HepG2 (cell line): ENCODE measurements around the gene FAM43B. TPM values are rescaled to one million over a fixed set of nuclear protein-coding genes. Genes with fewer than 3 reads are reported as not detected.

ENCODE experiments used
- AKAP8 ChIP-seq: sonication (generic); formaldehyde crosslinking; IDR thresholded peaks from 2 replicates; pipeline ENCODE4 v1.5.1; 2020; ENCODE audit warnings: mild to moderate bottlenecking, missing genetic modification reagents
- ATF3 ChIP-seq: sonication (generic); formaldehyde crosslinking; IDR thresholded peaks from 2 replicates; pipeline ENCODE4 v1.4.0; 2020; ENCODE audit warnings: missing genetic modification reagents
- BCLAF1 ChIP-seq: fragments of 450-650 bp; IDR thresholded peaks from 2 replicates; pipeline ENCODE4 v1.6.1; 2017; ENCODE audit warnings: mild to moderate bottlenecking
- FOXK1 ChIP-seq: sonication (generic); formaldehyde crosslinking; IDR thresholded peaks from 2 replicates; pipeline ENCODE4 v1.4.0; 2020; ENCODE audit warnings: low read depth, missing genetic modification reagents, borderline replicate concordance
- GFI1 ChIP-seq: sonication (generic); formaldehyde crosslinking; IDR thresholded peaks from 2 replicates; pipeline ENCODE4 v1.5.0; 2020; ENCODE audit warnings: missing genetic modification reagents, mild to moderate bottlenecking, borderline replicate concordance
- NFE2L1 ChIP-seq: sonication (generic); formaldehyde crosslinking; IDR thresholded peaks from 2 replicates; pipeline ENCODE4 v1.4.0; 2020; ENCODE audit warnings: missing genetic modification reagents, mild to moderate bottlenecking, borderline replicate concordance
- POGK ChIP-seq: sonication (generic); formaldehyde crosslinking; conservative IDR thresholded peaks from 2 replicates; pipeline ENCODE4 v1.8.0; 2022; ENCODE audit warnings: mild to moderate bottlenecking, moderate library complexity, missing genetic modification reagents
- RARA ChIP-seq: IDR thresholded peaks from 2 replicates; pipeline ENCODE4 v1.6.1; 2016; ENCODE audit warnings: missing genetic modification reagents, missing compliant biosample characterization
- SALL1 ChIP-seq: sonication (generic); formaldehyde crosslinking; IDR thresholded peaks from 2 replicates; pipeline ENCODE4 v1.8.0; 2022; ENCODE audit warnings: mild to moderate bottlenecking, missing genetic modification reagents
- TOPORS ChIP-seq: sonication (generic); formaldehyde crosslinking; IDR thresholded peaks from 2 replicates; pipeline ENCODE4 v1.8.0; 2023; ENCODE audit warnings: mild to moderate bottlenecking, missing genetic modification reagents
- ZNF326 ChIP-seq: sonication (generic); formaldehyde crosslinking; IDR thresholded peaks from 2 replicates; pipeline ENCODE4 v1.4.0; 2020; ENCODE audit warnings: missing genetic modification reagents, borderline replicate concordance
- ZNF331 ChIP-seq: sonication (generic); formaldehyde crosslinking; IDR thresholded peaks from 2 replicates; pipeline ENCODE4 v1.4.0; 2020; ENCODE audit warnings: missing genetic modification reagents
- ZNF766 ChIP-seq: sonication (generic); formaldehyde crosslinking; IDR thresholded peaks from 2 replicates; pipeline ENCODE4 v1.5.0; 2020; ENCODE audit warnings: missing genetic modification reagents, borderline replicate concordance
- polyA plus RNA-seq, 8 experiments: library from polyadenylated mRNA; depleted of rRNA in 3 of 8; stranded (reverse) in 7 of 8; unstranded in 1 of 8; fragments of >200 nt; fragmentation: Illumina TruSeq in 4 of 8; extraction: Trizol in 4 of 8; gene quantifications; 2 replicates each; pipeline versions ENCODE4 v1.2.1 to v1.2.3, GENCODE V29; 2011 to 2016; ENCODE audit warnings: low read depth in 4 of 8, missing spikeins in 1 of 8, mixed read lengths in 1 of 8; ENCODE audit not compliant: insufficient read depth in 1 of 8
- total RNA-seq, 5 experiments: library from RNA; depleted of rRNA; stranded (reverse); fragments of >200 nt; fragmentation: Illumina TruSeq; extraction: Trizol; gene quantifications; 2 replicates each; pipeline ENCODE4 v1.2.3, GENCODE V29; 2016; ENCODE audit warnings: low read depth in 1 of 5
- TF ChIP-seq, protein P1 (sequence below): sonication (generic); formaldehyde crosslinking; IDR thresholded peaks from 2 replicates; pipeline ENCODE4 v1.5.0; 2020; ENCODE audit warnings: mild to moderate bottlenecking, missing genetic modification reagents
- TF ChIP-seq, protein P2 (sequence below), 2 experiments: sonication (generic) in 1 of 2; formaldehyde crosslinking in 1 of 2; IDR thresholded peaks; 2 replicates each; pipeline versions ENCODE4 v1.4.0 to v1.6.1; 2016 to 2020; ENCODE audit warnings: borderline replicate concordance in 1 of 2, low read depth in 1 of 2, mild to moderate bottlenecking in 1 of 2, missing genetic modification reagents in 1 of 2

FAM43B gene
- total and polyA plus RNA-seq, 2 of the 13 experiments (the other 11 are each of a cell fraction or from before 2014, with no cell fraction given) = 0.63 to 3.7 TPM

DNA sequence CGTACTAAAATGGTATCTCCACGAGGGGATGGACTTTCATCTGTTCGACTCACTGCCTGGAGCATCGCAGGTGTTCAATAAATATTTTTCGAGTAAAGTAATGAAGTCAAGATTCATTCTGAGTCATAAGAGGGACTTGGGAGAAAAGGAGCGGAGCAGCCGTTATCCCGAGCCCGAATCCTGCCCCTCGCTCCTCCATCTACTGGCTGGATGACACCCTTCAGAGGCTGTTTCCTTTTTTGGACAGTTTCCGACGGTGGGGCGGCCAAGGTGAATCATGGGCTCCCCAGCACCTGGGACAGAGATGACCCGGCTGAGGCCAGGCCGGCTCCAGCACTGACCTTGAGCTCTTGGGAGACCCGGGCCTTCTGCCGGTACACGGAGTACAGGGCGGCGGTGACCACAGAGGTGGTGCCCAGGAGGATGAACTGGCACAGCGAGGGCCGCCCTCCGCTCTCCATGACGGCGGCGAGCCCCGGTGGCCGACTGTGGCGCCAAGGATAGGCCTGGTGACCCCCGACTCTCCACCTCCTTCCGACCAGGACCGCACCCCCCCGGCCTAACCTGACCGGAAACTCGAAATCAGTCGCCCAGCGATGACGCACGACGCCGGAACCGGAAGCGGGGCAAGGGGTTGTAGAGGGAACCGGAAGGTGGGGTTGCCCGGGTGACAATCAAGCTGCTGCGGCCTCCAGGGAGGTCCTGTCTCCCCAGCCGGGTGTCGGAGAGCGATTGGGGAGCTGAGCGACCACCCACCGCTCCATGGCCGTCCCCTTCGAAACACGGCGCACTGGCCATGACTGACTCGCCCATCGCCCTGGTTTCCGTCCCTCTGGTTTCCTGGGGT lies 44.6 kb upstream of the FAM43B start, which contains the start of gene MUL1 (continued):
- TF ChIP-seq, protein P1, sequence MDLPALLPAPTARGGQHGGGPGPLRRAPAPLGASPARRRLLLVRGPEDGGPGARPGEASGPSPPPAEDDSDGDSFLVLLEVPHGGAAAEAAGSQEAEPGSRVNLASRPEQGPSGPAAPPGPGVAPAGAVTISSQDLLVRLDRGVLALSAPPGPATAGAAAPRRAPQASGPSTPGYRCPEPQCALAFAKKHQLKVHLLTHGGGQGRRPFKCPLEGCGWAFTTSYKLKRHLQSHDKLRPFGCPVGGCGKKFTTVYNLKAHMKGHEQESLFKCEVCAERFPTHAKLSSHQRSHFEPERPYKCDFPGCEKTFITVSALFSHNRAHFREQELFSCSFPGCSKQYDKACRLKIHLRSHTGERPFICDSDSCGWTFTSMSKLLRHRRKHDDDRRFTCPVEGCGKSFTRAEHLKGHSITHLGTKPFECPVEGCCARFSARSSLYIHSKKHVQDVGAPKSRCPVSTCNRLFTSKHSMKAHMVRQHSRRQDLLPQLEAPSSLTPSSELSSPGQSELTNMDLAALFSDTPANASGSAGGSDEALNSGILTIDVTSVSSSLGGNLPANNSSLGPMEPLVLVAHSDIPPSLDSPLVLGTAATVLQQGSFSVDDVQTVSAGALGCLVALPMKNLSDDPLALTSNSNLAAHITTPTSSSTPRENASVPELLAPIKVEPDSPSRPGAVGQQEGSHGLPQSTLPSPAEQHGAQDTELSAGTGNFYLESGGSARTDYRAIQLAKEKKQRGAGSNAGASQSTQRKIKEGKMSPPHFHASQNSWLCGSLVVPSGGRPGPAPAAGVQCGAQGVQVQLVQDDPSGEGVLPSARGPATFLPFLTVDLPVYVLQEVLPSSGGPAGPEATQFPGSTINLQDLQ (CRISPR knock-in tag) = no peak
- TF ChIP-seq FOXK1 (CRISPR knock-in tag) (peak; percentile 85), TOPORS (CRISPR knock-in tag) (no peak), ZNF766 (CRISPR knock-in tag) (peak; percentile 92), RARA (CRISPR knock-in tag) (peak; percentile 26), ATF3 (CRISPR knock-in tag) (no peak), NFE2L1 (CRISPR knock-in tag) (0 out of 2 replicates have a peak, but pooled peaks have one; percentile 68), BCLAF1 (no peak), AKAP8 (peak; percentile 67; the same call in 1 of the 2 replicates), ZNF331 (peak; percentile 44; the same call in 1 of the 2 replicates), POGK (peak; percentile 84; the same call in 1 of the 2 replicates), GFI1 (CRISPR knock-in tag) (no peak), ZNF326 (CRISPR knock-in tag) (no peak; the same call in 1 of the 2 replicates), SALL1 (CRISPR knock-in tag) (peak; percentile 87)
- TF ChIP-seq, protein P2, sequence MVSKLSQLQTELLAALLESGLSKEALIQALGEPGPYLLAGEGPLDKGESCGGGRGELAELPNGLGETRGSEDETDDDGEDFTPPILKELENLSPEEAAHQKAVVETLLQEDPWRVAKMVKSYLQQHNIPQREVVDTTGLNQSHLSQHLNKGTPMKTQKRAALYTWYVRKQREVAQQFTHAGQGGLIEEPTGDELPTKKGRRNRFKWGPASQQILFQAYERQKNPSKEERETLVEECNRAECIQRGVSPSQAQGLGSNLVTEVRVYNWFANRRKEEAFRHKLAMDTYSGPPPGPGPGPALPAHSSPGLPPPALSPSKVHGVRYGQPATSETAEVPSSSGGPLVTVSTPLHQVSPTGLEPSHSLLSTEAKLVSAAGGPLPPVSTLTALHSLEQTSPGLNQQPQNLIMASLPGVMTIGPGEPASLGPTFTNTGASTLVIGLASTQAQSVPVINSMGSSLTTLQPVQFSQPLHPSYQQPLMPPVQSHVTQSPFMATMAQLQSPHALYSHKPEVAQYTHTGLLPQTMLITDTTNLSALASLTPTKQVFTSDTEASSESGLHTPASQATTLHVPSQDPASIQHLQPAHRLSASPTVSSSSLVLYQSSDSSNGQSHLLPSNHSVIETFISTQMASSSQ (IDR thresholded peaks at IDR 0.05; ENCODE audit: low read depth) = no peak
- TF ChIP-seq, protein P2 (CRISPR knock-in tag; IDR thresholded peaks at IDR 0.05; ENCODE audit: borderline replicate concordance) = peak; percentile 41; the same call in 1 of the 2 replicates
